ENCODE results near the gene SENP1. TPM values are rescaled to one million over a fixed set of nuclear protein-coding genes. Genes with fewer than 3 reads are reported as not detected.

SENP1 gene
- total RNA-seq, 1 donor from 2014 or later = 24.2 TPM

- Mint-ChIP-seq H3K36me3 (ENCODE audit: unreplicated experiment) (no peaks in the 10 kb centered on the region), H3K27me3 (ENCODE audit: unreplicated experiment) (no peaks in the 10 kb centered on the region), H3K9me3 (ENCODE audit: unreplicated experiment) (no peaks in the 10 kb centered on the region), H3K4me1 (ENCODE audit: low read depth, unreplicated experiment) (no peaks in the 10 kb centered on the region), H3K4me3 (ENCODE audit: unreplicated experiment) (no peak overlapping the region), H3K27ac (ENCODE audit: unreplicated experiment) (no peak overlapping the region)
- no peak for DNase-seq
- no peak for TF ChIP-seq CTCF (IDR thresholded peaks at IDR 0.05; ENCODE audit: partially characterized antibody, unreplicated experiment)
These were observed 40.8 kb downstream of the SENP1 start for GRCh38 chr12:48065041-48065440.

- DNase-seq = no peak
- TF ChIP-seq CTCF (IDR thresholded peaks at IDR 0.05; ENCODE audit: partially characterized antibody, unreplicated experiment) = no peak
- Mint-ChIP-seq H3K27me3 (ENCODE audit: unreplicated experiment) (no peaks in the 10 kb centered on the region), H3K9me3 (ENCODE audit: unreplicated experiment) (no peaks in the 10 kb centered on the region), H3K4me1 (ENCODE audit: low read depth, unreplicated experiment) (no peaks in the 10 kb centered on the region), H3K36me3 (ENCODE audit: unreplicated experiment) (peaks cover 8% of the 10 kb centered on the region), H3K27ac (ENCODE audit: unreplicated experiment) (no peak overlapping the region), H3K4me3 (ENCODE audit: unreplicated experiment) (no peak overlapping the region)
These were observed 42.3 kb downstream of the SENP1 start for GRCh38 chr12:48063530-48063929.

- no peaks in the 10 kb centered on the region for H3K9me3 Mint-ChIP-seq (ENCODE audit: unreplicated experiment)
- H3K27me3 Mint-ChIP-seq (ENCODE audit: unreplicated experiment) = no peaks in the 10 kb centered on the region
- H3K4me3 Mint-ChIP-seq (ENCODE audit: unreplicated experiment) = no peak overlapping the region
- TF ChIP-seq CTCF (IDR thresholded peaks at IDR 0.05; ENCODE audit: partially characterized antibody, unreplicated experiment) = no peak
- DNase-seq = no peak
- peaks cover 10% of the 10 kb centered on the region for H3K36me3 Mint-ChIP-seq (ENCODE audit: unreplicated experiment)
- no peaks in the 10 kb centered on the region for H3K4me1 Mint-ChIP-seq (ENCODE audit: low read depth, unreplicated experiment)
- no peak overlapping the region for H3K27ac Mint-ChIP-seq (ENCODE audit: unreplicated experiment)
These were observed 43.8 kb downstream of the SENP1 start for GRCh38 chr12:48061938-48062719.

GRCh38 chr12:48060474-48060873 is 45.4 kb downstream of the SENP1 start:
- H3K27ac Mint-ChIP-seq (ENCODE audit: unreplicated experiment) = no peak overlapping the region

More at GRCh38 chr12:48060474-48060873, 45.4 kb downstream of the SENP1 start:
- Mint-ChIP-seq H3K36me3 (ENCODE audit: unreplicated experiment) (peaks cover 10% of the 10 kb centered on the region), H3K4me1 (ENCODE audit: low read depth, unreplicated experiment) (no peaks in the 10 kb centered on the region), H3K4me3 (ENCODE audit: unreplicated experiment) (no peak overlapping the region), H3K9me3 (ENCODE audit: unreplicated experiment) (no peaks in the 10 kb centered on the region), H3K27me3 (ENCODE audit: unreplicated experiment) (no peaks in the 10 kb centered on the region)
- DNase-seq = no peak
- no peak for TF ChIP-seq CTCF (IDR thresholded peaks at IDR 0.05; ENCODE audit: partially characterized antibody, unreplicated experiment)
